SK-N-SH treated with all-trans-retinoic acid at 6 μM for 48 hours (cell line): Measurements from ENCODE around the gene JDP2.

ENCODE experiments used
- ATAC-seq: fragments of 200-7000 bp; cut with Tn5 transposase; 3 replicates; pipeline ENCODE4 v1.9.1; 2020; ENCODE audit warnings: mild to moderate bottlenecking, moderate library complexity
- ARNTL ChIP-seq: fragments of 450-650 bp; formaldehyde crosslinking; IDR thresholded peaks from 2 replicates; pipeline ENCODE4 v1.5.0; 2020; ENCODE audit warnings: low read depth, mild to moderate bottlenecking, moderate library complexity, borderline replicate concordance
- BACH2 ChIP-seq: fragments of 250-450 bp; sonication (Bioruptor Pico); IDR thresholded peaks from 2 replicates; pipeline ENCODE4 v1.9.0; 2021; ENCODE audit warnings: mild to moderate bottlenecking, borderline replicate concordance
- CSDC2 ChIP-seq: fragments of 250-450 bp; sonication (Bioruptor Pico); IDR thresholded peaks from 2 replicates; pipeline ENCODE4 v1.5.0; 2020; ENCODE audit warnings: mild to moderate bottlenecking, moderate library complexity
- ESRRG ChIP-seq: fragments of 250-450 bp; sonication (Bioruptor Pico); IDR thresholded peaks from 2 replicates; pipeline ENCODE4 v1.6.1; 2021; ENCODE audit warnings: mild to moderate bottlenecking
- GLIS3 ChIP-seq: fragments of 250-450 bp; sonication (Bioruptor Pico); IDR thresholded peaks from 2 replicates; pipeline ENCODE4 v1.5.0; 2020; ENCODE audit warnings: mild to moderate bottlenecking, moderate library complexity
- OSR1 ChIP-seq: fragments of 250-450 bp; sonication (Bioruptor Pico); IDR thresholded peaks from 2 replicates; pipeline ENCODE4 v1.8.0; 2022; ENCODE audit warnings: moderate library complexity, mild to moderate bottlenecking, inconsistent platforms
- RARB ChIP-seq: fragments of 250-450 bp; sonication (Bioruptor Pico); IDR thresholded peaks from 2 replicates; pipeline ENCODE4 v1.8.0; 2021; ENCODE audit warnings: mild to moderate bottlenecking, moderate library complexity
- SNAI2 ChIP-seq: fragments of 250-450 bp; sonication (Bioruptor Pico); IDR thresholded peaks from 2 replicates; pipeline ENCODE4 v1.5.0; 2020; ENCODE audit warnings: mild to moderate bottlenecking, moderate library complexity
- TCF4 ChIP-seq: fragments of 250-450 bp; sonication (Bioruptor Pico); IDR thresholded peaks from 2 replicates; pipeline ENCODE4 v1.8.0; 2021; ENCODE audit warnings: mild to moderate bottlenecking, moderate library complexity, borderline replicate concordance
- TOX ChIP-seq: fragments of 250-450 bp; sonication (Bioruptor Pico); IDR thresholded peaks from 2 replicates; pipeline ENCODE4 v1.8.0; 2021; ENCODE audit warnings: mild to moderate bottlenecking, moderate library complexity, borderline replicate concordance
- ZC3H10 ChIP-seq: fragments of 250-450 bp; sonication (Bioruptor Pico); IDR thresholded peaks from 2 replicates; pipeline ENCODE4 v1.5.1; 2021; ENCODE audit warnings: mild to moderate bottlenecking, moderate library complexity
- ZFP3 ChIP-seq: fragments of 250-450 bp; sonication (Bioruptor Pico); IDR thresholded peaks from 2 replicates; pipeline ENCODE4 v1.5.0; 2020; ENCODE audit warnings: mild to moderate bottlenecking, moderate library complexity
- ZFP30 ChIP-seq: fragments of 450-650 bp; formaldehyde crosslinking; IDR thresholded peaks from 2 replicates; pipeline ENCODE4 v1.5.0; 2022; ENCODE audit warnings: mild to moderate bottlenecking, moderate library complexity
- ZNF565 ChIP-seq: fragments of 450-650 bp; formaldehyde crosslinking; conservative IDR thresholded peaks from 2 replicates; pipeline ENCODE4 v1.5.0; 2020; ENCODE audit warnings: low read depth, mild to moderate bottlenecking, moderate library complexity
- ZNF70 ChIP-seq: fragments of 450-650 bp; formaldehyde crosslinking; IDR thresholded peaks from 2 replicates; pipeline ENCODE4 v1.5.0; 2020; ENCODE audit warnings: mild to moderate bottlenecking, moderate library complexity
- ZNF8 ChIP-seq: fragments of 450-650 bp; formaldehyde crosslinking; IDR thresholded peaks from 2 replicates; pipeline ENCODE4 v1.5.0; 2020; ENCODE audit warnings: mild to moderate bottlenecking, moderate library complexity
- TF ChIP-seq, protein P1 (sequence below): fragments of 250-450 bp; sonication (Bioruptor Pico); IDR thresholded peaks from 2 replicates; pipeline ENCODE4 v1.5.0; 2020; ENCODE audit warnings: mild to moderate bottlenecking, moderate library complexity
- TF ChIP-seq, protein P2 (sequence below): fragments of 250-450 bp; sonication (Bioruptor Pico); IDR thresholded peaks from 2 replicates; pipeline ENCODE4 v1.5.1; 2020; ENCODE audit warnings: low read depth, mild to moderate bottlenecking, moderate library complexity
- TF ChIP-seq, protein P3 (sequence below): fragments of 250-450 bp; sonication (Bioruptor Pico); IDR thresholded peaks from 2 replicates; pipeline ENCODE4 v1.8.0; 2021; ENCODE audit warnings: low read depth, mild to moderate bottlenecking, moderate library complexity, borderline replicate concordance
- TF ChIP-seq, protein P4 (sequence below): fragments of 250-450 bp; sonication (Bioruptor Pico); IDR thresholded peaks from 2 replicates; pipeline ENCODE4 v1.5.1; 2021; ENCODE audit warnings: mild to moderate bottlenecking, moderate library complexity
- TF ChIP-seq, protein P5 (sequence below): fragments of 250-450 bp; sonication (Bioruptor Pico); IDR thresholded peaks from 2 replicates; pipeline ENCODE4 v1.8.0; 2020; ENCODE audit warnings: mild to moderate bottlenecking, moderate library complexity, borderline replicate concordance

Gene JDP2

DNA sequence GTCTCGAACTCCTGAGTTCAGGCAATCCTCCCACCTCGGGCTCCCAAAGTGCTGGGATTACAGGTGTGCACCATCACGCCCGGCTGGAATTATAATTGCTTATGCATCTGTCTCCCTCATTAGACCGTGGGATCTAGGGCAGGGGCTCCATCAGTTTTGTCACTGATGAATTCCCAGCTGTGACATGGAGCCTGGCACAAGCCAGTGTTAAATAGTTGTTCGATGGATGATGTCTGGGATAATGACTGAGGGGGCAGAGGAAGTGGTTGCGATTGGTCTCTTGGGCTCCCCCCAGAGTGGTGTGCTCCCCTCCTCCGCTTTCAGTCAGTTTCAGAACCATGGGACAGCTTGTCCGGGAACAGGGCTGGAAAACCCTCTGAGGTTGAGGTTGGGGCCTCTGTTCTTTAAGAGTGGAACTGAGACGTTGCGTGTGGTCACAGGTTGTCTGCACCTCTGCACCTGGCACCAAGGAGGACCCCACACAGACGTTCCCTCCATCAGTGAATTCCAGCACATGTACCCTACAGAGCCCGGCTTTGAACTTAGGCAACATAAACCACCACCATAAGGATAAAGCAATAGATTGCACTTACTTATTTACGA is 63.7 kb downstream of the JDP2 start (continued):
- TF ChIP-seq, protein P1, sequence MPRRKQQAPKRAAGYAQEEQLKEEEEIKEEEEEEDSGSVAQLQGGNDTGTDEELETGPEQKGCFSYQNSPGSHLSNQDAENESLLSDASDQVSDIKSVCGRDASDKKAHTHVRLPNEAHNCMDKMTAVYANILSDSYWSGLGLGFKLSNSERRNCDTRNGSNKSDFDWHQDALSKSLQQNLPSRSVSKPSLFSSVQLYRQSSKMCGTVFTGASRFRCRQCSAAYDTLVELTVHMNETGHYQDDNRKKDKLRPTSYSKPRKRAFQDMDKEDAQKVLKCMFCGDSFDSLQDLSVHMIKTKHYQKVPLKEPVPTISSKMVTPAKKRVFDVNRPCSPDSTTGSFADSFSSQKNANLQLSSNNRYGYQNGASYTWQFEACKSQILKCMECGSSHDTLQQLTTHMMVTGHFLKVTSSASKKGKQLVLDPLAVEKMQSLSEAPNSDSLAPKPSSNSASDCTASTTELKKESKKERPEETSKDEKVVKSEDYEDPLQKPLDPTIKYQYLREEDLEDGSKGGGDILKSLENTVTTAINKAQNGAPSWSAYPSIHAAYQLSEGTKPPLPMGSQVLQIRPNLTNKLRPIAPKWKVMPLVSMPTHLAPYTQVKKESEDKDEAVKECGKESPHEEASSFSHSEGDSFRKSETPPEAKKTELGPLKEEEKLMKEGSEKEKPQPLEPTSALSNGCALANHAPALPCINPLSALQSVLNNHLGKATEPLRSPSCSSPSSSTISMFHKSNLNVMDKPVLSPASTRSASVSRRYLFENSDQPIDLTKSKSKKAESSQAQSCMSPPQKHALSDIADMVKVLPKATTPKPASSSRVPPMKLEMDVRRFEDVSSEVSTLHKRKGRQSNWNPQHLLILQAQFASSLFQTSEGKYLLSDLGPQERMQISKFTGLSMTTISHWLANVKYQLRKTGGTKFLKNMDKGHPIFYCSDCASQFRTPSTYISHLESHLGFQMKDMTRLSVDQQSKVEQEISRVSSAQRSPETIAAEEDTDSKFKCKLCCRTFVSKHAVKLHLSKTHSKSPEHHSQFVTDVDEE = no peak
- TF ChIP-seq ZNF8 (CRISPR knock-in tag) (no peak), ZC3H10 (CRISPR knock-in tag) (no peak), ARNTL (no peak), GLIS3 (no peak), ZNF565 (CRISPR knock-in tag) (no peak), TCF4 (CRISPR knock-in tag) (no peak), BACH2 (CRISPR knock-in tag) (no peak)
- TF ChIP-seq, protein P2, sequence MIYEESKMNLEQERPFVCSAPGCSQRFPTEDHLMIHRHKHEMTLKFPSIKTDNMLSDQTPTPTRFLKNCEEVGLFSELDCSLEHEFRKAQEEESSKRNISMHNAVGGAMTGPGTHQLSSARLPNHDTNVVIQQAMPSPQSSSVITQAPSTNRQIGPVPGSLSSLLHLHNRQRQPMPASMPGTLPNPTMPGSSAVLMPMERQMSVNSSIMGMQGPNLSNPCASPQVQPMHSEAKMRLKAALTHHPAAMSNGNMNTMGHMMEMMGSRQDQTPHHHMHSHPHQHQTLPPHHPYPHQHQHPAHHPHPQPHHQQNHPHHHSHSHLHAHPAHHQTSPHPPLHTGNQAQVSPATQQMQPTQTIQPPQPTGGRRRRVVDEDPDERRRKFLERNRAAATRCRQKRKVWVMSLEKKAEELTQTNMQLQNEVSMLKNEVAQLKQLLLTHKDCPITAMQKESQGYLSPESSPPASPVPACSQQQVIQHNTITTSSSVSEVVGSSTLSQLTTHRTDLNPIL = no peak

DNA sequence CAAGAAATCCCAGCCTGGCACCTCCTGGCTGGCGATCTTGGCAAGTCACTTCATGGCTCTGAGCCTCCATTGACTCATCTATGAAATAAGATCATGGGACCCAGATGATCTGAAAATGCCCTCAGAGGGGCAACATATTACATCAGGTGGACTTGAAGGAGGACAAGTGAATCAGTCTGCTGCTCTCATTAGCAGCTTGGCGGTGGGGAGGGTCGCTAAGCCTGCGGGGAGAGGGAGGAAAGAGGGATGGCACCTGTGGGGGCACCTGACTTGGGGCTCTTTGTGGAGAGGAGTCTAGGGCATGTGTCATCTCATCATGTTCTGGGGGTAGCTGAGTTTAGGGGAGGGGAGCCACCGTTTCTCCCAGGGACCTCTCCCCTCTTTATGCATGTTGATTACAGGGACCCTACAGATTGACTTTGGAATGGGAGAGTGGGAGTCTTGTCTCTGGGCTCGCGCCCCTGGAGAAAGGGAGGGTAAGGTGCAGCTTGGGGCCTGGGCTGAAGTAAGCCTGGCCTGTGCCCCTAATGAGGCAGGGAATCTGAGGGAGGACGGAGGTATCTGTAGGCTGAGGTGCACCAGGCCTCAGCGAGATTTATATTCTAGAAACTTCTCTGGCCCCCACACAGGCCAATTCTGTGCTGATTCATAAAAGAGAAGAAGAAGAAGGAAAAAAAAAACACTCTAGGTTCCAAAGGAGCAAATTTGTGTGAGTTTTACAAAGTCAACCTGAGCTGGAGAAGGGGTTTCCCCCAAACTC is 65.2 kb downstream of the JDP2 start:
- ATAC-seq = no peak
- no peak for TF ChIP-seq ZNF70
- TF ChIP-seq, all 23 proteins: peak for 0

DNA sequence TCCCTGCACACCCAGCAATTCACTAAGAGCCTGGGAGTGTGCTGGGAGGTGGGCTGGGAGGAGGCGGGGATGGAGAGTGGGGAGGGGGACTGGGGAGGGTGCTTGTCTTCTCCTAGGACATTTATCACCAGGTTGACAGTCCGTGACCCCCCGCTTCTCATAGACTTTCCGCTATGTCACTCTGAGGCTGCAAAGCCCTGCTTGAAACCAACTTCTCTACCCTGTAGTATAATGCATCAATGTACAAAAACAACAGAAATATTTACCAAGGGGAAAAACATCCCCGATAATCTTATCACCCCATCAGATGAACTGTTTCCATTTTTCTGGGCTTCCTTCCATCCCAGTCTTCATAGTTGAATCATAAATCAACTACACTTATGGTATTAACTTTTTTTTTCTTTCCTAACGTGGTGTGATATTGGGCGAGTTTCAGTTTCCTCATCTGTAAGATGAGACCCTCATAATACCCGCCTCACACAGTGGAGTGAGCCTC is 65.8 kb downstream of the JDP2 start:
- no peak for TF ChIP-seq RARB (CRISPR knock-in tag)
- TF ChIP-seq, protein P3, sequence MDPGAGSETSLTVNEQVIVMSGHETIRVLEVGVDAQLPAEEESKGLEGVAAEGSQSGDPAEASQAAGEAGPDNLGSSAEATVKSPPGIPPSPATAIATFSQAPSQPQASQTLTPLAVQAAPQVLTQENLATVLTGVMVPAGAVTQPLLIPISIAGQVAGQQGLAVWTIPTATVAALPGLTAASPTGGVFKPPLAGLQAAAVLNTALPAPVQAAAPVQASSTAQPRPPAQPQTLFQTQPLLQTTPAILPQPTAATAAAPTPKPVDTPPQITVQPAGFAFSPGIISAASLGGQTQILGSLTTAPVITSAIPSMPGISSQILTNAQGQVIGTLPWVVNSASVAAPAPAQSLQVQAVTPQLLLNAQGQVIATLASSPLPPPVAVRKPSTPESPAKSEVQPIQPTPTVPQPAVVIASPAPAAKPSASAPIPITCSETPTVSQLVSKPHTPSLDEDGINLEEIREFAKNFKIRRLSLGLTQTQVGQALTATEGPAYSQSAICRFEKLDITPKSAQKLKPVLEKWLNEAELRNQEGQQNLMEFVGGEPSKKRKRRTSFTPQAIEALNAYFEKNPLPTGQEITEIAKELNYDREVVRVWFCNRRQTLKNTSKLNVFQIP = no peak
- TF ChIP-seq, protein P4, sequence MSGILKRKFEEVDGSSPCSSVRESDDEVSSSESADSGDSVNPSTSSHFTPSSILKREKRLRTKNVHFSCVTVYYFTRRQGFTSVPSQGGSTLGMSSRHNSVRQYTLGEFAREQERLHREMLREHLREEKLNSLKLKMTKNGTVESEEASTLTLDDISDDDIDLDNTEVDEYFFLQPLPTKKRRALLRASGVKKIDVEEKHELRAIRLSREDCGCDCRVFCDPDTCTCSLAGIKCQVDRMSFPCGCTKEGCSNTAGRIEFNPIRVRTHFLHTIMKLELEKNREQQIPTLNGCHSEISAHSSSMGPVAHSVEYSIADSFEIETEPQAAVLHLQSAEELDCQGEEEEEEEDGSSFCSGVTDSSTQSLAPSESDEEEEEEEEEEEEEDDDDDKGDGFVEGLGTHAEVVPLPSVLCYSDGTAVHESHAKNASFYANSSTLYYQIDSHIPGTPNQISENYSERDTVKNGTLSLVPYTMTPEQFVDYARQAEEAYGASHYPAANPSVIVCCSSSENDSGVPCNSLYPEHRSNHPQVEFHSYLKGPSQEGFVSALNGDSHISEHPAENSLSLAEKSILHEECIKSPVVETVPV (CRISPR knock-in tag) = no peak
- TF ChIP-seq SNAI2 (CRISPR knock-in tag) = no peak
- no peak for TF ChIP-seq CSDC2 (CRISPR knock-in tag)
- TF ChIP-seq, all 23 proteins: peak for 0
- no peak for ATAC-seq

DNA sequence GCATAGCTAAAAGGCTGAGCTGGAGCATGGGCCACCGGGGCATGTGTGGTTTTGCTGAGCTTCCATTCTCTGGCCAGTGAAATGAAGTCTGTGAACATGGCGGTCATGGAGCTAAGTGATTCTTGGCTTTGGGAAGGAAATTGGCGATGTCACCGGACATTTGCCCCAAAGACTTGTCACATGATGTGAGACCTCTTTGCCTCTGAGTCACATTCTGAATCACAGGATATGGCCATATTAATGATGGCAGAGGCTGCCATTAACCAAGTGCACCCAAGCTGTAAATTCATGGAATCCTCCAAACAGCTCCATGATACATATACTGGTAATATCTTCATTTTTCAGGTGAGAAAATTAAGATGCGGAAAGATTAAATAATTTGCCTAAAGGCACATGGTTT is 67.1 kb downstream of the JDP2 start:
- TF ChIP-seq ZFP30 (CRISPR knock-in tag) = no peak
- no peak for TF ChIP-seq ZFP3 (CRISPR knock-in tag)
- TF ChIP-seq ARNTL = no peak
- TF ChIP-seq TCF4 (CRISPR knock-in tag) = no peak
- no peak for TF ChIP-seq OSR1 (CRISPR knock-in tag)
- no peak for TF ChIP-seq ESRRG (CRISPR knock-in tag)
- no peak for TF ChIP-seq BACH2 (CRISPR knock-in tag)
- TF ChIP-seq, protein P5, sequence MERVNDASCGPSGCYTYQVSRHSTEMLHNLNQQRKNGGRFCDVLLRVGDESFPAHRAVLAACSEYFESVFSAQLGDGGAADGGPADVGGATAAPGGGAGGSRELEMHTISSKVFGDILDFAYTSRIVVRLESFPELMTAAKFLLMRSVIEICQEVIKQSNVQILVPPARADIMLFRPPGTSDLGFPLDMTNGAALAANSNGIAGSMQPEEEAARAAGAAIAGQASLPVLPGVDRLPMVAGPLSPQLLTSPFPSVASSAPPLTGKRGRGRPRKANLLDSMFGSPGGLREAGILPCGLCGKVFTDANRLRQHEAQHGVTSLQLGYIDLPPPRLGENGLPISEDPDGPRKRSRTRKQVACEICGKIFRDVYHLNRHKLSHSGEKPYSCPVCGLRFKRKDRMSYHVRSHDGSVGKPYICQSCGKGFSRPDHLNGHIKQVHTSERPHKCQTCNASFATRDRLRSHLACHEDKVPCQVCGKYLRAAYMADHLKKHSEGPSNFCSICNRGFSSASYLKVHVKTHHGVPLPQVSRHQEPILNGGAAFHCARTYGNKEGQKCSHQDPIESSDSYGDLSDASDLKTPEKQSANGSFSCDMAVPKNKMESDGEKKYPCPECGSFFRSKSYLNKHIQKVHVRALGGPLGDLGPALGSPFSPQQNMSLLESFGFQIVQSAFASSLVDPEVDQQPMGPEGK (CRISPR knock-in tag) = no peak
- no peak for TF ChIP-seq ZNF565 (CRISPR knock-in tag)
- TF ChIP-seq TOX (CRISPR knock-in tag) = no peak
- TF ChIP-seq, all 23 proteins: peak for 0
- ATAC-seq = no peak
